Measurements from ENCODE around the gene OVOL1.

OVOL1 gene

DNA sequence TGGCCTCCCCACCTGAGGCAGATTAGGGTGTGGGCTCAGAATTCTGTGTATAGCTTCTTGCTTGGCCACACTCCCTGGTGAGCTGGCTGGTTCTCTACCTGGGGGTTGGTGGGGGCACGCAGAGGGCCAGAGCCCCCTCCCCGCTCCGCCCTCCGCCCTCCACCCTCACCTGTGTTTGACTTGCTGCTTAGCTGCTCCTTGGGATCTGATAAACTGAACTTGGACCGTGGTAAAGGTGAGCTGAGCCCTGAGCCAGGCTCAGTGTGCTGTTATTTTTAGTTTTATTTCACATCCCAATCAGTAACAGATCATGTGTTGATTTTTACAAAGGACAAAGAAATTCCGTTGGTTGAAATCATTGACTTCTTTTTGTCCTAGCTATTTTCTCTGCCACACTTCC lies 2.0 kb downstream of the OVOL1 start:
- Histone ChIP-seq H3K4ac (ENCODE audit: low read depth in 1 of 2, low read length in 2 of 2) (no peak overlapping the region), H2AFZ (ENCODE audit: low read depth, low read length) (no peak overlapping the region), H3K4me2 (ENCODE audit: low read length, poor library complexity, severe bottlenecking) (no peak overlapping the region), H2BK12ac (ENCODE audit: low read length in 2 of 2) (no peak overlapping the region), H3K14ac (ENCODE audit: low read length in 2 of 2) (no peak overlapping the region), H2AK5ac (ENCODE audit: low read length, severe bottlenecking) (no peak overlapping the region), H3K23ac (ENCODE audit: low read length in 2 of 2) (no peak overlapping the region), H3K9ac (ENCODE audit: low read length) (no peak overlapping the region), H3K79me1 (replicated peaks; ENCODE audit: low read length, poor library complexity, severe bottlenecking) (no peaks in the 10 kb centered on the region), H3K4me3 (ENCODE audit: insufficient read depth in 1 of 2, low read depth in 1 of 2, low read length in 2 of 2) (no peak overlapping the region), H3K18ac (ENCODE audit: low read depth in 1 of 2, low read length in 2 of 2) (no peak overlapping the region), H2BK5ac (ENCODE audit: low read depth, low read length, poor library complexity, severe bottlenecking) (no peak overlapping the region), H4K91ac (ENCODE audit: low read length) (no peak overlapping the region), H3K27me3 (ENCODE audit: control insufficient read depth in 1 of 2, insufficient read depth in 1 of 2, low read length in 2 of 2) (peaks cover 80 to 85% of the 10 kb centered on the region in 2 experiments), H4K8ac (ENCODE audit: low read length) (no peak overlapping the region), H3K27ac (ENCODE audit: low read length, poor library complexity, severe bottlenecking) (no peak overlapping the region), H3K4me1 (ENCODE audit: control insufficient read depth, insufficient read depth, low read depth, low read length) (peaks cover 17% of the 10 kb centered on the region), H3K36me3 (ENCODE audit: control insufficient read depth in 1 of 2, insufficient read depth in 2 of 2, low read depth in 1 of 2, low read length in 2 of 2) (no peaks in the 10 kb centered on the region), H2BK15ac (ENCODE audit: low read depth, poor library complexity, severe bottlenecking) (no peak overlapping the region), H3K9me3 (ENCODE audit: control insufficient read depth, low read length) (no peaks in the 10 kb centered on the region), H2BK120ac (ENCODE audit: low read depth, low read length) (no peak overlapping the region)
- 90% methylated on average over 6 of the region's 6 CpGs for WGBS
- no peak for DNase-seq

DNA sequence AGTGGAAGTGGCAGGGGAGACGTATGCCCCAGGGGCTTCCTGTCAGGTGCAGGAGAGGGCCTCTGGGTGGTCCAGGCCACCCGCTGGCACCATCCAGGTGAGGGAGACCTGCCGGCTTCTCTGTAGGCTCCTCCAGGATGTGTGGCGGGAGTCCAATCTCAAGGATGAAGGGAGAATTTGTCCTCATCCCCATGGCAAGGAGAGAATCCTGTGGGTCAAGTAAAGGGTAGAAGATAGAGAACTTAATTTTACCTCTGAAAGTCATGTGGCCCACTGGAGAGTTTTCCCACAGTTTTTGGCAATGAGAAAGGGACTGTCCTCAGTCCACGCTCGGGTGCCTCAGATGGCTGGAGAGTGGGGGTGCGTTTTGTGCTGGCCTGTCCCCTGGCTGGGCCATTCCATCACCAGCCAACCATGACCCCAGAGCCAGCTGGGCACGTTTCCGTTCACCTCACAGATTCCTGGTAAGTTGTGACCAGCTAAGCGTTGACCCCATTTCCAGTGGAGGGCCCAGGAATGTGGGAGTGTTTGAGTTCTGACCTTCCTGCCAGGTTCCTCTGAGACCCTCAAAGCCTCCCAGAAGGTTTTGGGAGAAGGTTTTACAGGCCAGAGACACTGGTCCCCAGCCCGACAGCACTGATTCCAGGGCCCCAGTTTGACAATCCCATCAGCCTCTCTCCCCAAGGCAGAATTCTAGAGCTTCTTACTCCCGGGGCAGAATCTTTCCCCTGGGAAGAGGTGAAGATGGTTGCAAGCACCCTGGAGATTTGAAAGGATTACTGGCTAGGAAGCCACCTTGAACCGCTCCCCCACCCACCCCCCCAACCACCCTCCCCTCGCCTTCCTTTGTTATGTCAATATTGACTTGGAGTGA lies 2.6 kb downstream of the OVOL1 start:
- H2AFZ ChIP-seq (ENCODE audit: low read depth, low read length), result no peak overlapping the region
- no peak overlapping the region for H2AK5ac ChIP-seq (ENCODE audit: low read length, severe bottlenecking)
- H3K23ac ChIP-seq (ENCODE audit: low read length in 2 of 2), result no peak overlapping the region
- no peak for DNase-seq
- peaks cover 86 to 87% of the 10 kb centered on the region in 2 experiments for H3K27me3 ChIP-seq (ENCODE audit: control insufficient read depth in 1 of 2, insufficient read depth in 1 of 2, low read length in 2 of 2)
- H3K27ac ChIP-seq (ENCODE audit: low read length, poor library complexity, severe bottlenecking), result no peak overlapping the region
- H2BK120ac ChIP-seq (ENCODE audit: low read depth, low read length), result no peak overlapping the region
- no peaks in the 10 kb centered on the region for H3K79me1 ChIP-seq (replicated peaks; ENCODE audit: low read length, poor library complexity, severe bottlenecking)
- H3K4me3 ChIP-seq (ENCODE audit: insufficient read depth in 1 of 2, low read depth in 1 of 2, low read length in 2 of 2), result no peak overlapping the region
- no peak overlapping the region for H2BK15ac ChIP-seq (ENCODE audit: low read depth, poor library complexity, severe bottlenecking)
- H4K8ac ChIP-seq (ENCODE audit: low read length), result no peak overlapping the region
- H4K91ac ChIP-seq (ENCODE audit: low read length), result no peak overlapping the region
- WGBS, result 80% methylated on average over 10 of the region's 14 CpGs
- no peak overlapping the region for H2BK5ac ChIP-seq (ENCODE audit: low read depth, low read length, poor library complexity, severe bottlenecking)
- H3K9ac ChIP-seq (ENCODE audit: low read length), result no peak overlapping the region
- H3K36me3 ChIP-seq (ENCODE audit: control insufficient read depth in 1 of 2, insufficient read depth in 2 of 2, low read depth in 1 of 2, low read length in 2 of 2), result no peaks in the 10 kb centered on the region
- no peak overlapping the region for H3K4ac ChIP-seq (ENCODE audit: low read depth in 1 of 2, low read length in 2 of 2)
- H3K14ac ChIP-seq (ENCODE audit: low read length in 2 of 2), result no peak overlapping the region
- H3K4me1 ChIP-seq (ENCODE audit: control insufficient read depth, insufficient read depth, low read depth, low read length), result peaks cover 17% of the 10 kb centered on the region
- no peak overlapping the region for H3K4me2 ChIP-seq (ENCODE audit: low read length, poor library complexity, severe bottlenecking)
- H2BK12ac ChIP-seq (ENCODE audit: low read length in 2 of 2), result no peak overlapping the region
- H3K9me3 ChIP-seq (ENCODE audit: control insufficient read depth, low read length), result no peaks in the 10 kb centered on the region
- no peak overlapping the region for H3K18ac ChIP-seq (ENCODE audit: low read depth in 1 of 2, low read length in 2 of 2)

DNA sequence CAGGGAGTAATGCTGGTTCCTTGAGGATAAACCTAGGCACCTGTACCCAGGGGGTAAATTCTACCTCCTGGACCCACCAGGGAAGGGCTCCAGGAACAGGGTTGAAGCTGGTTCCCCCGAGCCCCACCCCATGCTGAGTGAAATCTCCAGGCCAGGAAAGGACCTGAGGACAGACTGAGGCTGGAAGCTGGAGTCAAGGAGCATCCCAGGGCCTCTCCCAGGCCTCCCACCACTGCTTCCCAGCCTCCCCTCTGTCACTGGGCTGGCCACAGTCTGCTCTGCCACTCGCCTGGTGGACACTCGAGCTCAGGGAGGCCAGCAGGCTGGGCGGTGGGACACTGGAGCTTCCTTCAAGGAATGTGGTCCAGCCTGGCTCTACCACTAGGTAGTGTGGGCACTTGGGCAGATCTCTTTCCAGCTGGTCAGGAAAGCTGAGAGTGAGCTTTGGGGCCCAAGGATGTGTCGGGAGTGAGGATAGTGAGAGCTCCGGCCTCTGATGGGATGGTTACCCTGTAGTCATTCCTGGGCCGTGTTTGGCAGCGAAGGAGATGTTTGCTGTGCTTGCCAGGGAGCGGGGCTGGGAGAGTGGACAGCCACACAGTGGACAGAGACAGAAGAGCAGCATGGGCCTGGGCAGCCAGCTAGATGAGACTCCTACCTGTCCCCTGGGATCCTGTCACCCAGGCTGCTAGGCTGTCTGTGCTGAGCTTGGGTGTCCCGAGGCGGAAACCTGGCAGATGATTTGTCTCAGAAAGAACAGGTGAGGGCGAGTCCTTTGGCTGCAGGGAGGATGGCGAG lies 3.4 kb downstream of the OVOL1 start:
- Histone ChIP-seq H3K4me1 (ENCODE audit: control insufficient read depth, insufficient read depth, low read depth, low read length) (peaks cover 17% of the 10 kb centered on the region), H3K9me3 (ENCODE audit: control insufficient read depth, low read length) (no peaks in the 10 kb centered on the region), H3K9ac (ENCODE audit: low read length) (no peak overlapping the region), H3K27me3 (ENCODE audit: control insufficient read depth in 1 of 2, insufficient read depth in 1 of 2, low read length in 2 of 2) (peaks cover 86 to 87% of the 10 kb centered on the region in 2 experiments), H2AK5ac (ENCODE audit: low read length, severe bottlenecking) (no peak overlapping the region), H4K8ac (ENCODE audit: low read length) (no peak overlapping the region), H3K27ac (ENCODE audit: low read length, poor library complexity, severe bottlenecking) (no peak overlapping the region), H3K4ac (ENCODE audit: low read depth in 1 of 2, low read length in 2 of 2) (no peak overlapping the region), H3K23ac (ENCODE audit: low read length in 2 of 2) (no peak overlapping the region), H2BK120ac (ENCODE audit: low read depth, low read length) (no peak overlapping the region), H4K91ac (ENCODE audit: low read length) (no peak overlapping the region), H3K14ac (ENCODE audit: low read length in 2 of 2) (no peak overlapping the region), H3K4me2 (ENCODE audit: low read length, poor library complexity, severe bottlenecking) (no peak overlapping the region), H2BK12ac (ENCODE audit: low read length in 2 of 2) (no peak overlapping the region), H2BK5ac (ENCODE audit: low read depth, low read length, poor library complexity, severe bottlenecking) (no peak overlapping the region), H3K79me1 (replicated peaks; ENCODE audit: low read length, poor library complexity, severe bottlenecking) (no peaks in the 10 kb centered on the region), H2AFZ (ENCODE audit: low read depth, low read length) (no peak overlapping the region), H3K18ac (ENCODE audit: low read depth in 1 of 2, low read length in 2 of 2) (no peak overlapping the region), H3K4me3 (ENCODE audit: insufficient read depth in 1 of 2, low read depth in 1 of 2, low read length in 2 of 2) (no peak overlapping the region), H2BK15ac (ENCODE audit: low read depth, poor library complexity, severe bottlenecking) (no peak overlapping the region), H3K36me3 (ENCODE audit: control insufficient read depth in 1 of 2, insufficient read depth in 2 of 2, low read depth in 1 of 2, low read length in 2 of 2) (no peaks in the 10 kb centered on the region)
- 89% methylated on average over 13 of the region's 13 CpGs for WGBS
- DNase-seq, result no peak
